HepG2 (cell line): ENCODE data around the gene ELAVL3. TPM values are rescaled to one million over a fixed set of nuclear protein-coding genes. Genes with fewer than 3 reads are reported as not detected.

Experiments
- ADNP ChIP-seq: sonication (generic); formaldehyde crosslinking; IDR thresholded peaks from 2 replicates; pipeline ENCODE4 v1.4.0; 2020; ENCODE audit warnings: missing genetic modification reagents
- ARID2 ChIP-seq: sonication (generic); formaldehyde crosslinking; IDR thresholded peaks from 2 replicates; pipeline ENCODE4 v1.8.1; 2022; ENCODE audit warnings: mild to moderate bottlenecking, missing genetic modification reagents, borderline replicate concordance
- GABPB1 ChIP-seq: IDR thresholded peaks from 2 replicates; pipeline ENCODE4 v1.6.1; 2016; ENCODE audit warnings: mild to moderate bottlenecking, missing genetic modification reagents, moderate library complexity, missing compliant biosample characterization
- HDAC6 ChIP-seq: fragments of 200-600 bp; sonication (generic); IDR thresholded peaks from 2 replicates; pipeline ENCODE4 v1.7.0; 2017; ENCODE audit warnings: mild to moderate bottlenecking, antibody characterized with exemption, low read length, low read depth
- HES4 ChIP-seq: sonication (generic); formaldehyde crosslinking; IDR thresholded peaks from 2 replicates; pipeline ENCODE4 v1.9.0; 2021; ENCODE audit warnings: mild to moderate bottlenecking, missing genetic modification reagents, borderline replicate concordance
- HNF4A ChIP-seq: sonication (generic); formaldehyde crosslinking; IDR thresholded peaks from 2 replicates; pipeline ENCODE4 v1.4.0; 2020; ENCODE audit warnings: missing genetic modification reagents
- KLF11 ChIP-seq: IDR thresholded peaks from 2 replicates; pipeline ENCODE4 v1.6.1; 2016; ENCODE audit warnings: missing compliant biosample characterization
- NFKB2 ChIP-seq: sonication (generic); formaldehyde crosslinking; IDR thresholded peaks from 2 replicates; pipeline ENCODE4 v1.4.0; 2020; ENCODE audit warnings: missing genetic modification reagents, borderline replicate concordance
- NFRKB ChIP-seq: fragments of 450-650 bp; IDR thresholded peaks from 2 replicates; pipeline ENCODE4 v1.6.1; 2017
- NR2F6 ChIP-seq, 2 experiments: IDR thresholded peaks; 2 replicates each; pipeline ENCODE4 v1.6.1; 2016; ENCODE audit warnings: antibody characterized with exemption in 1 of 2, mild to moderate bottlenecking in 1 of 2
- PAF1 ChIP-seq: IDR thresholded peaks from 2 replicates; pipeline ENCODE4 v1.6.1; 2016; ENCODE audit warnings: missing genetic modification reagents, missing compliant biosample characterization
- PHF8 ChIP-seq: sonication (generic); formaldehyde crosslinking; IDR thresholded peaks from 2 replicates; pipeline ENCODE4 v1.5.0; 2020; ENCODE audit warnings: missing genetic modification reagents
- REL ChIP-seq: sonication (generic); formaldehyde crosslinking; conservative IDR thresholded peaks from 2 replicates; pipeline ENCODE4 v1.8.0; 2022; ENCODE audit warnings: mild to moderate bottlenecking, missing genetic modification reagents, moderate library complexity
- RFX1 ChIP-seq: fragments of 450-650 bp; IDR thresholded peaks from 2 replicates; pipeline ENCODE4 v1.6.1; 2017
- RFX5 ChIP-seq: IDR thresholded peaks from 2 replicates; pipeline ENCODE4 v1.6.1; 2011; ENCODE audit warnings: low read depth, low read length, improper control_type of control experiment
- SAFB2 ChIP-seq: sonication (generic); formaldehyde crosslinking; IDR thresholded peaks from 2 replicates; pipeline ENCODE4 v1.5.1; 2020; ENCODE audit warnings: missing genetic modification reagents, low read depth, mild to moderate bottlenecking, borderline replicate concordance
- SIN3B ChIP-seq: fragments of 150-350 bp; IDR thresholded peaks from 2 replicates; pipeline ENCODE4 v1.6.1; 2014; ENCODE audit warnings: low read length
- SKI ChIP-seq: fragments of 450-650 bp; IDR thresholded peaks from one replicate; pipeline ENCODE4 v1.6.1; 2018; ENCODE audit warnings: mild to moderate bottlenecking; ENCODE audit not compliant: partially characterized antibody
- SMAD3 ChIP-seq: sonication (generic); formaldehyde crosslinking; IDR thresholded peaks from 2 replicates; pipeline ENCODE4 v1.4.0; 2020; ENCODE audit warnings: missing genetic modification reagents
- ZBTB7B ChIP-seq: sonication (generic); formaldehyde crosslinking; IDR thresholded peaks from 2 replicates; pipeline ENCODE4 v1.4.0; 2020; ENCODE audit warnings: missing genetic modification reagents
- ZEB1 ChIP-seq: IDR thresholded peaks from 2 replicates; pipeline ENCODE4 v1.6.1; 2012; ENCODE audit warnings: mild to moderate bottlenecking, low read depth, inconsistent platforms; ENCODE audit not compliant: insufficient replicate concordance
- ZKSCAN8 ChIP-seq: IDR thresholded peaks from 2 replicates; pipeline ENCODE4 v1.6.1; 2016; ENCODE audit warnings: borderline replicate concordance, missing genetic modification reagents, missing compliant biosample characterization
- ZNF138 ChIP-seq: sonication (generic); formaldehyde crosslinking; IDR thresholded peaks from 2 replicates; pipeline ENCODE4 v1.5.0; 2020; ENCODE audit warnings: mild to moderate bottlenecking, low read depth, missing genetic modification reagents
- ZNF205 ChIP-seq: IDR thresholded peaks from 2 replicates; pipeline ENCODE4 v1.6.1; 2018; ENCODE audit warnings: missing biosample characterization, missing genetic modification reagents
- ZNF510 ChIP-seq: sonication (generic); formaldehyde crosslinking; IDR thresholded peaks from 2 replicates; pipeline ENCODE4 v1.4.0; 2020; ENCODE audit warnings: low read depth, mild to moderate bottlenecking, missing genetic modification reagents
- ZNF552 ChIP-seq: sonication (generic); formaldehyde crosslinking; IDR thresholded peaks from 2 replicates; pipeline ENCODE4 v1.9.0; 2022; ENCODE audit warnings: missing genetic modification reagents, mild to moderate bottlenecking, borderline replicate concordance
- ZSCAN25 ChIP-seq: sonication (generic); formaldehyde crosslinking; IDR thresholded peaks from 2 replicates; pipeline ENCODE4 v1.8.0; 2022; ENCODE audit warnings: mild to moderate bottlenecking, missing genetic modification reagents
- polyA plus RNA-seq, 8 experiments: library from polyadenylated mRNA; depleted of rRNA in 3 of 8; stranded (reverse) in 7 of 8; unstranded in 1 of 8; fragments of >200 nt; fragmentation: Illumina TruSeq in 4 of 8; extraction: Trizol in 4 of 8; gene quantifications; 2 replicates each; pipeline versions ENCODE4 v1.2.1 to v1.2.3, GENCODE V29; 2011 to 2016; ENCODE audit warnings: low read depth in 4 of 8, missing spikeins in 1 of 8, mixed read lengths in 1 of 8; ENCODE audit not compliant: insufficient read depth in 1 of 8
- total RNA-seq, 5 experiments: library from RNA; depleted of rRNA; stranded (reverse); fragments of >200 nt; fragmentation: Illumina TruSeq; extraction: Trizol; gene quantifications; 2 replicates each; pipeline ENCODE4 v1.2.3, GENCODE V29; 2016; ENCODE audit warnings: low read depth in 1 of 5
- TF ChIP-seq, protein P1 (sequence below): sonication (generic); formaldehyde crosslinking; IDR thresholded peaks from 2 replicates; pipeline ENCODE4 v1.4.0; 2020; ENCODE audit warnings: low read depth, mild to moderate bottlenecking, missing genetic modification reagents
- TF ChIP-seq, protein P2 (sequence below): sonication (generic); formaldehyde crosslinking; IDR thresholded peaks from 2 replicates; pipeline ENCODE4 v1.4.0; 2020; ENCODE audit warnings: missing genetic modification reagents
- TF ChIP-seq, protein P3 (sequence below): sonication (generic); formaldehyde crosslinking; IDR thresholded peaks from 2 replicates; pipeline ENCODE4 v1.8.1; 2023; ENCODE audit warnings: mild to moderate bottlenecking, moderate library complexity, missing genetic modification reagents

ELAVL3 gene
- total and polyA plus RNA-seq, 2 of the 13 experiments (the other 11 are each of a cell fraction or from before 2014, with no cell fraction given): 0.03 TPM; not detected in 1

DNA sequence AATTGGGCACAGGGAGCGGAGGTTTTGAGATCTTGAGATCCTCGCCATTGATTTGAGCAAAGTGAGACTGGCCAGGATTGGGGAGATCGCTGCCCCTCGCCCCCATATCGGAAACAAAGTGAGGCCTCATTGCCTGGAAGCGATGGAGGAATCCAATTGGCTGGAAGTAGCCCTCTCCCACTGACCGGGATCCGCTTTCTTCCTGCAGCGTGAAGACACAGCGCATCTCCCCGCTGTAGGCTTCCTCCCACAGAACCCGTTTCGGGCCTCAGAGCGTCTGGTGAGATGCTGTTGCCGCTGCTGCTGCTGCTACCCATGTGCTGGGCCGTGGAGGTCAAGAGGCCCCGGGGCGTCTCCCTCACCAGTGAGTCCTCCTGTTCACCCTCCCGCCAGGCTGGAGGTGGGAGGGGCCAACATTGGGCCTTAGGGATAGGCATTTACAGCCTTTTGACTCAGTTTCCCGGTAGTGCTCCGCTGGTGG is 45.0 kb downstream of the ELAVL3 start (continued):
- TF ChIP-seq GABPB1 (CRISPR knock-in tag) (no peak), RFX1 (no peak), SKI (no peak), RFX5 (no peak), ZBTB7B (CRISPR knock-in tag) (no peak), ARID2 (CRISPR knock-in tag) (no peak), ZNF510 (CRISPR knock-in tag) (no peak), SMAD3 (CRISPR knock-in tag) (no peak), ZKSCAN8 (no peak), NFRKB (no peak), SAFB2 (CRISPR knock-in tag) (no peak; the same call in 1 of the 2 replicates), ZEB1 (peak; percentile 0), KLF11 (CRISPR knock-in tag) (no peak), ZNF552 (CRISPR knock-in tag) (no peak), ZNF138 (CRISPR knock-in tag) (no peak), PHF8 (CRISPR knock-in tag) (no peak), ADNP (no peak), HNF4A (CRISPR knock-in tag) (no peak), REL (CRISPR knock-in tag) (no peak), NFKB2 (CRISPR knock-in tag) (no peak; the same call in 1 of the 2 replicates), PAF1 (CRISPR knock-in tag) (no peak), ZNF205 (no peak), SIN3B (no peak), HDAC6 (no peak), ZSCAN25 (no peak), NR2F6 (IDR thresholded peaks at IDR 0.05) (peak; percentile 46; the same call in 1 of the 2 replicates), NR2F6 (CRISPR knock-in tag; IDR thresholded peaks at IDR 0.05) (no peak), HES4 (CRISPR knock-in tag) (no peak)
- TF ChIP-seq, protein P1, sequence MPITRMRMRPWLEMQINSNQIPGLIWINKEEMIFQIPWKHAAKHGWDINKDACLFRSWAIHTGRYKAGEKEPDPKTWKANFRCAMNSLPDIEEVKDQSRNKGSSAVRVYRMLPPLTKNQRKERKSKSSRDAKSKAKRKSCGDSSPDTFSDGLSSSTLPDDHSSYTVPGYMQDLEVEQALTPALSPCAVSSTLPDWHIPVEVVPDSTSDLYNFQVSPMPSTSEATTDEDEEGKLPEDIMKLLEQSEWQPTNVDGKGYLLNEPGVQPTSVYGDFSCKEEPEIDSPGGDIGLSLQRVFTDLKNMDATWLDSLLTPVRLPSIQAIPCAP (CRISPR knock-in tag): no peak
- TF ChIP-seq, protein P2, sequence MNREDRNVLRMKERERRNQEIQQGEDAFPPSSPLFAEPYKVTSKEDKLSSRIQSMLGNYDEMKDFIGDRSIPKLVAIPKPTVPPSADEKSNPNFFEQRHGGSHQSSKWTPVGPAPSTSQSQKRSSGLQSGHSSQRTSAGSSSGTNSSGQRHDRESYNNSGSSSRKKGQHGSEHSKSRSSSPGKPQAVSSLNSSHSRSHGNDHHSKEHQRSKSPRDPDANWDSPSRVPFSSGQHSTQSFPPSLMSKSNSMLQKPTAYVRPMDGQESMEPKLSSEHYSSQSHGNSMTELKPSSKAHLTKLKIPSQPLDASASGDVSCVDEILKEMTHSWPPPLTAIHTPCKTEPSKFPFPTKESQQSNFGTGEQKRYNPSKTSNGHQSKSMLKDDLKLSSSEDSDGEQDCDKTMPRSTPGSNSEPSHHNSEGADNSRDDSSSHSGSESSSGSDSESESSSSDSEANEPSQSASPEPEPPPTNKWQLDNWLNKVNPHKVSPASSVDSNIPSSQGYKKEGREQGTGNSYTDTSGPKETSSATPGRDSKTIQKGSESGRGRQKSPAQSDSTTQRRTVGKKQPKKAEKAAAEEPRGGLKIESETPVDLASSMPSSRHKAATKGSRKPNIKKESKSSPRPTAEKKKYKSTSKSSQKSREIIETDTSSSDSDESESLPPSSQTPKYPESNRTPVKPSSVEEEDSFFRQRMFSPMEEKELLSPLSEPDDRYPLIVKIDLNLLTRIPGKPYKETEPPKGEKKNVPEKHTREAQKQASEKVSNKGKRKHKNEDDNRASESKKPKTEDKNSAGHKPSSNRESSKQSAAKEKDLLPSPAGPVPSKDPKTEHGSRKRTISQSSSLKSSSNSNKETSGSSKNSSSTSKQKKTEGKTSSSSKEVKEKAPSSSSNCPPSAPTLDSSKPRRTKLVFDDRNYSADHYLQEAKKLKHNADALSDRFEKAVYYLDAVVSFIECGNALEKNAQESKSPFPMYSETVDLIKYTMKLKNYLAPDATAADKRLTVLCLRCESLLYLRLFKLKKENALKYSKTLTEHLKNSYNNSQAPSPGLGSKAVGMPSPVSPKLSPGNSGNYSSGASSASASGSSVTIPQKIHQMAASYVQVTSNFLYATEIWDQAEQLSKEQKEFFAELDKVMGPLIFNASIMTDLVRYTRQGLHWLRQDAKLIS (CRISPR knock-in tag): no peak
- TF ChIP-seq, protein P3, sequence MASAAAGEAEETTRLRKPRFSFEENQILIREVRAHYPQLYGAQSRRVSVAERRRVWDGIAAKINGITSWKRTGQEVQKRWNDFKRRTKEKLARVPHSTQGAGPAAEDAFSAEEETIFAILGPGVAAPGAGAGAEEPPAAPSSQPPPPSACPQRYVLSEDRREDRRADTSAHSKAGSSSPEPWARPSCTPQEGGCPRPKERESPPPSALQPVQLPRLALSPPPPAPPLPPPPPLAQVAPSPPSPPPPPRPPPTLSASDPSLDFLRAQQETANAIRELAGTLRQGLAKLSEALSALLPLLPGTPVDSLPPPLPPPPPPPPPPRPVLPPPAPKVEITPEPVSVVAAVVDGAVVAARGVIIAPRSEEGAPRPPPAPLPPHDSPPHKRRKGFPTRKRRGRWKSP: 0 out of 2 replicates have a peak, but pooled peaks have one; percentile 24
